ENCODE data around the gene GIMAP2. TPM values are rescaled to one million over a fixed set of nuclear protein-coding genes. Genes with fewer than 3 reads are reported as not detected.

The GIMAP2 gene
- total and polyA plus RNA-seq, 9 of the 15 experiments (the other 6 are each of a cell fraction or from before 2014, with no cell fraction given), result 0.37 to 1.8 (median 1.2) TPM

- no peak for TF ChIP-seq TSHZ1 (CRISPR knock-in tag; IDR thresholded peaks at IDR 0.05)
These were observed 31.4 kb downstream of the GIMAP2 start (continued) for GRCh38 chr7:150716939-150717338.

- Histone ChIP-seq H3K4me1 (replicated peaks in 1 of 2; ENCODE audit: control insufficient read depth in 2 of 2, insufficient read depth in 2 of 2, low read length in 2 of 2) (peaks cover 0 to 8% of the 10 kb centered on the region in 2 experiments; a peak in 1 of 5 replicates), H2AFZ (ENCODE audit: low read depth, low read length) (no peak overlapping the region), H3K27ac (ENCODE audit: extremely low read depth, low read depth, low read length) (no peak overlapping the region), H3K4me2 (ENCODE audit: insufficient read depth, low read length) (no peak overlapping the region), H3K9me3 (replicated peaks; ENCODE audit: control insufficient read depth, insufficient read depth, low read depth, low read length) (no peaks in the 10 kb centered on the region), H3K79me2 (ENCODE audit: control insufficient read depth, insufficient read depth, low read length) (no peaks in the 10 kb centered on the region), H4K20me1 (replicated peaks; ENCODE audit: control insufficient read depth, insufficient read depth, low read length) (no peaks in the 10 kb centered on the region), H3K9ac (ENCODE audit: insufficient read depth in 1 of 2, low read depth in 2 of 2, low read length in 2 of 2) (no peak overlapping the region), H3K36me3 (ENCODE audit: control insufficient read depth, insufficient read depth, low read length) (no peaks in the 10 kb centered on the region), H3K27me3 (ENCODE audit: control insufficient read depth in 2 of 2, insufficient read depth in 2 of 2, low read length in 2 of 2) (peaks cover 35 to 49% of the 10 kb centered on the region in 2 experiments), H3K4me3 (no peak overlapping the region), H3K9me1 (ENCODE audit: control insufficient read depth, insufficient read depth, low read length) (no peaks in the 10 kb centered on the region)
- intact Hi-C loops (cut with micrococcal nuclease) (no loop called here), in situ Hi-C loops (cut with MboI) (no loop called here)
- DNase-seq (ENCODE audit: extremely low read depth in 1 of 4, low spot score in 3 of 4), result no peak
- WGBS (ENCODE audit: insufficient coverage, low coverage, missing lambda C conversion rate), result 0% methylated on average over 4 of the region's 4 CpGs
- no peak for TF ChIP-seq RBM25 (IDR thresholded peaks at IDR 0.05; ENCODE audit: low read depth, low read length, severe bottlenecking)
- no peak for TF ChIP-seq ZBTB17 (CRISPR knock-in tag; IDR thresholded peaks at IDR 0.05)
- TF ChIP-seq HDAC3 (IDR thresholded peaks at IDR 0.05; ENCODE audit: borderline replicate concordance, partially characterized antibody), result no peak
- no peak for TF ChIP-seq ZNF165 (CRISPR knock-in tag; IDR thresholded peaks at IDR 0.05; ENCODE audit: borderline replicate concordance)
- no peak for TF ChIP-seq PCBP1 (IDR thresholded peaks at IDR 0.05; ENCODE audit: low read depth, low read length, poor library complexity, severe bottlenecking)
- no peak for TF ChIP-seq ZNF699 (CRISPR knock-in tag; IDR thresholded peaks at IDR 0.05; ENCODE audit: insufficient replicate concordance)
- no peak for TF ChIP-seq KAT7 (CRISPR knock-in tag; IDR thresholded peaks at IDR 0.05; ENCODE audit: borderline replicate concordance)
- no peak for TF ChIP-seq RBFOX2 (IDR thresholded peaks at IDR 0.05; ENCODE audit: low read depth, low read length)
- no peak for TF ChIP-seq PML (IDR thresholded peaks at IDR 0.05; ENCODE audit: low read length)
- ATAC-seq, result no peak
- POLR2A ChIA-PET, result no interaction called here
- no peak for FAIRE-seq
- BruUV-seq (replicated peaks), result no TSS peak
- CTCF ChIA-PET (ENCODE audit: low intra/inter-chr PET ratio), result no interaction called here
These were observed 32.4 kb downstream of the GIMAP2 start for GRCh38 chr7:150717814-150718420.

Data from K562 (cell line).